Type B pancreatic cell (in vitro differentiated cells): Measurements from ENCODE around the gene MYBPC3. TPM values are rescaled to one million over a fixed set of nuclear protein-coding genes. Genes with fewer than 3 reads are reported as not detected.

Source experiments
- DNase-seq: peaks from one replicate; pipeline ENCODE4 v3.0.0; 2021; ENCODE audit warnings: mixed read lengths; ENCODE audit not compliant: unreplicated experiment; ENCODE audit errors: extremely low spot score
- H3K27ac Mint-ChIP-seq: 2 replicates; pipeline ENCODE4 v1.8.0; 2021; ENCODE audit warnings: mild to moderate bottlenecking, mixed read lengths
- H3K27me3 Mint-ChIP-seq: 2 replicates; pipeline ENCODE4 v1.8.0; 2021; ENCODE audit warnings: mixed read lengths
- H3K36me3 Mint-ChIP-seq: 2 replicates; pipeline ENCODE4 v1.8.0; 2021; ENCODE audit warnings: mixed read lengths
- H3K4me1 Mint-ChIP-seq: one replicate; pipeline ENCODE4 v1.8.0; 2021; ENCODE audit warnings: mixed read lengths; ENCODE audit not compliant: unreplicated experiment
- H3K4me3 Mint-ChIP-seq: 2 replicates; pipeline ENCODE4 v1.8.0; 2021; ENCODE audit warnings: mild to moderate bottlenecking, mixed read lengths
- H3K9me3 Mint-ChIP-seq: 2 replicates; pipeline ENCODE4 v1.8.0; 2021; ENCODE audit warnings: mixed read lengths
- CTCF ChIP-seq: fragments of 200-600 bp; sonication (generic); conservative IDR thresholded peaks from 2 replicates; pipeline ENCODE4 v1.5.0; 2021; ENCODE audit warnings: antibody characterized with exemption, mild to moderate bottlenecking
- total RNA-seq: library from RNA; stranded (reverse); gene quantifications from 2 replicates; pipeline ENCODE4 v1.2.1, GENCODE V29; 2021; ENCODE audit warnings: low replicate concordance

The MYBPC3 gene
- total RNA-seq, 1 donor from 2014 or later, result 1.8 TPM

DNA sequence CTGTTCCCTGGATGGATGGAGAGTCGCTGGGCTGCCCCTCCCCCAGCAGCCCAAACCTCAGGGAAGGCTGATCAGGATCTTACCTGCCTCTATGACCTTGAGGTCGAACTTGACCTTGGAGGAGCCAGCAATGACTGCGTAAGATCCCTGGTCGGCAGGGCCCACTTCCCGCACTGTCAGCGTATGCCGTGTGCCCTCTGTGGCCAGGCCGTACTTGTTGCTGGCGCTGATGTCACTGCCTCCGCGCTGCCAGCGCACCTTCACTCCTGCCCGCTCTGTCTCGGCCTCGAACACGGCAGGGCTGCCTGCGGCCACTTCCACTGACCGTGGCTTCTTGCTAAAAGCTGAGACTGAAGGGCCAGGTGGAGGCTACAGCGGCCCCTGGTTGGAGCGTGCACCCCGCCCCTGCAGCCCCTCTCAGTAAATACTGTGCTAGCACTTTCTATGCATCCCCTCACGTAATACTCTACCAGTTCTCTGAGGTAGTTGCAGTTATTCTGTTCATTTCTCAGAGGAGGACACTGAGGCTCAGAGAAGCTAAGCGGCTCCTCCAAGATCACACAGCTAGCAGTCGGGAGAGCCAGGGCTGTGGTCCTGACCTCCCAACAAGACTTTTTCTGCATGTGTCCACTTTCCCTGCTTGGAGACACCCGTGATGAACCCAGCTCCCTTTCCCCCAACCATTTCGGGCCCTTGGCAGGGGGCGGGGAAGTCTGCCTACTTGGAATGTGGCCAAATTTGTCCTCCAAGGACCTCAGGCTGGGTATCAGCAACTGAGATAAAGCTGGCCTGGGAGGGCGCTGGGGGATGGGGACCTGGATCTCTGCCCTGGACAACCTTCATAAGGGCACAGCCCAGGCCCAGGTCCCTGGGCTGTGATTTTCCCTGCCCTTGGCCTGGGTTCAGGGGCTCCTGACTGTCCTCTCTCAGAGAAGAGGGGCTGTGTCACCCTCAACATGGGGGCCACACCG is 1.1 kb downstream of the MYBPC3 start:
- no peak for TF ChIP-seq CTCF
- no peaks in the 10 kb centered on the region for H3K36me3 Mint-ChIP-seq
- no peak overlapping the region for H3K4me3 Mint-ChIP-seq
- H3K4me1 Mint-ChIP-seq, result peaks cover 9% of the 10 kb centered on the region
- H3K9me3 Mint-ChIP-seq, result no peaks in the 10 kb centered on the region
- no peak overlapping the region for H3K27ac Mint-ChIP-seq
- no peak for DNase-seq
- H3K27me3 Mint-ChIP-seq, result no peaks in the 10 kb centered on the region

DNA sequence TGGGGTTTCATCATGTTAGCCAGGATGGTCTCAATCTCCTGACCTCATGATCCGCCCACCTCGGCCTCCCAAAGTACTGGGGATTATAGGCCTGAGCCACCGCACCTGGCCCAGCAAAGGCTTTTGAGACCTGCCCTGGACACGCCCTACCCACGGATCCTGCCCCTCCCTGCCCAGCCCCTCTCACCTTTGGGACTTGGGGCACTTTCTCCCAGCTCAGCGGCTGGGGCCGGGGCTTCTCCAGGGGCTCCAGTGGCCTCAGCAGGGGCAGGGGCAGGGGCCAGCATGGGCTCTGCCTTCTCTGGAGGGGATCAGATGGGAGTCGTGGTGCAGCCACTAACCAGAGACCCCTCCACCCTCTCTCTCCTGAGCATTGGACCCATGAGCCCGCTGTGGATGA is 2.2 kb downstream of the MYBPC3 start:
- DNase-seq, result no peak
- no peaks in the 10 kb centered on the region for H3K9me3 Mint-ChIP-seq
- H3K27me3 Mint-ChIP-seq, result no peaks in the 10 kb centered on the region
- no peak overlapping the region for H3K27ac Mint-ChIP-seq
- no peak overlapping the region for H3K4me3 Mint-ChIP-seq
- no peaks in the 10 kb centered on the region for H3K36me3 Mint-ChIP-seq
- peaks cover 9% of the 10 kb centered on the region for H3K4me1 Mint-ChIP-seq
- no peak for TF ChIP-seq CTCF

DNA sequence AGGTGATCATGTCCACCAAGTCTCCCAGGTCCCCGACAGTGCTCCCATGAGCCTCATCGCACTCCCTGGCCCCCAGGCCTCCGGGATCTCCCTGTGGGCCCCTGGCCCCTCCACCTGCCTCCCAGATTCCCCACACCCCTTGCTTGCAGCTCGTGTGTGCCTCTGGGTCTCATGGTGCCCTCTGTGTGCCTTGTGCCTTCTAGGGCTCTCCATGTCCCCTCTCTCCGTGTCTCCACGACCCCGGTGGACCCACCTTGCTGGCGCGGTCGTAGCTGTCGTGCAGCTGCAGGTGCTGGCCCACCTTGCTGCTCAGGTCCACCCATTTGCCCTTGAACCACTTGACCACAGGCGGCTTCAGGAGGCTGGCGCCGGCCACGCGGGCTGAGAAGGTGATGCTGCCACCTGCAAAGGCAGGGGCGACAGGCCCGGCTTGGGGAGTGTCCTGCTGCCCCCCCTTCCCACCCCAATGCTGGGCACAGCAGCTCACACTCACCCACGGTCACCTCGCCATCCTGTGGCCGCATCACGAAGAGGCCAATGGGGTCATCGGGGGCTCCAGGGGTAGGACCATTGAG is 2.9 kb downstream of the MYBPC3 start:
- Mint-ChIP-seq H3K27me3 (no peaks in the 10 kb centered on the region), H3K36me3 (no peaks in the 10 kb centered on the region), H3K4me1 (peaks cover 5% of the 10 kb centered on the region), H3K4me3 (no peak overlapping the region), H3K27ac (no peak overlapping the region), H3K9me3 (no peaks in the 10 kb centered on the region)
- TF ChIP-seq CTCF, result no peak
- no peak for DNase-seq

DNA sequence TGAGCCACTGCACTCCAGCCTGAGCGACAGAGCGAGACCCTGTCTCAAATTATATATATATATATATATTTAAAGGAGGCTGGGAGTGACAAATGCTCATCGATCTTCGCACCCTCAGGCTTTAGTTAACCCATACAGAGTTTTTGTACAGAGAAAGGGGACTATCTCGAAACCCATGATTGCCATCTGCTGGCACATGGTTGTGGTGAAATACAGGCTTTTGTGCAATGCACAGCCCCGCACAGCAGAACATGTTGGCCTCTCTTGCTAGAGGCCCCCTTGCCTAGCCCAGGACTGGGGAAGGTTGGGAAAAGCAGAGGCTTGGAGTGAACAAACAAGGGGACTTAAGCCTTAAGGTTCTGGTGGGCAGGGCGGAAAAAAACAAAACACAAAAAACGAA is 3.6 kb downstream of the MYBPC3 start:
- Mint-ChIP-seq H3K27me3 (no peaks in the 10 kb centered on the region), H3K9me3 (no peaks in the 10 kb centered on the region), H3K27ac (peak overlapping the region; percentile 34), H3K4me1 (peaks cover 5% of the 10 kb centered on the region), H3K36me3 (no peaks in the 10 kb centered on the region), H3K4me3 (no peak overlapping the region)
- peak; percentile 60 for TF ChIP-seq CTCF
- DNase-seq, result no peak

DNA sequence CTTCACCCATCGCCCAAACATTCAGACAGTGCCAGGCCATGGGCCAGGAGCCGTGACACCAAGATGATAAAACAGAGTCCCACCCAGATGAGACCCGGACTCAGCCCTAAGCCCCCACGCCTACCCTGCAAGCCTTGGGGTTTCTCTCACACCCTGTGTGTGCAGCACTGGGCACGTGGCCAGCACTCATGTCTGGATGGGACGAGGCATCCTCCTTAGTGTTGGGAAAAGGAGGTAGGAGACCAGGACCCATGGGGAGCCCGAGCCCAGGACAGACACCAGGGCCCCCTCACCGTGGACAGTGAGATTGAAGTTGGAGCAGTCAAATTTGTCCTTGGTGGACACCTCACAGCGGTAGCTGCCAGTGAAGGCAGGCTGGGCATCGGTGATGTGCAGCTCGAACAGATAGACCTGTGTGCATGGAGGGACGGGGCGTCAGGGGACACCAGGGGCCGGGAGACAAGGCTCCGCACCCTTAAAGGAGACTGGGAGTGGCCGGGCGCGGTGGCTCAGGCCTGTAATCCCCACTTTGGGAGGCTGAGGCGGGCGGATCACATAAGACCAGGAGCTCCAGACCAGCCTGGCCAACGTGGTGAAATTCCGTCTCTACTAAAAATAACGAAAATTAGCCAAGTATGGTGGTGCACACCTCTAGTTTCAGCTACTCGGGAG is 4.2 kb downstream of the MYBPC3 start:
- no peaks in the 10 kb centered on the region for H3K36me3 Mint-ChIP-seq
- no peak for DNase-seq
- peaks cover 5% of the 10 kb centered on the region for H3K4me1 Mint-ChIP-seq
- H3K4me3 Mint-ChIP-seq, result no peak overlapping the region
- no peak for TF ChIP-seq CTCF
- no peaks in the 10 kb centered on the region for H3K27me3 Mint-ChIP-seq
- no peak overlapping the region for H3K27ac Mint-ChIP-seq
- H3K9me3 Mint-ChIP-seq, result no peaks in the 10 kb centered on the region
